ENCODE results near the gene KHDC4. TPM values are rescaled to one million over a fixed set of nuclear protein-coding genes. Genes with fewer than 3 reads are reported as not detected.
A peak's percentile ranks its signal among the peaks of the same experiment; 100 is the strongest.

Gene KHDC4
- total RNA-seq, 2 donors from 2014 or later: 13.4 to 25.9 TPM

- peak overlapping the region; percentile 93 to 95 for H3K27ac ChIP-seq
- no peak for TF ChIP-seq CTCF (IDR thresholded peaks at IDR 0.05)
- no peaks in the 10 kb centered on the region for H3K9me3 ChIP-seq
- no peak for DNase-seq (ENCODE audit: low spot score)
- H3K27me3 ChIP-seq: no peaks in the 10 kb centered on the region
- peaks cover 0 to 22% of the 10 kb centered on the region in 2 donors for H3K4me1 ChIP-seq
- H3K4me3 ChIP-seq: no peak overlapping the region
- peaks cover 65% of the 10 kb centered on the region for H3K36me3 ChIP-seq
Measured at GRCh38 chr1:155912056-155912536, 22.1 kb downstream of the KHDC4 start.

GRCh38 chr1:155911156-155912055 lies 22.8 kb downstream of the KHDC4 start, which contains the start of gene RIT1:
TSS of gene RIT1 (minus strand) at chr1:155911349. CDS start at chr1:155910761, 588 bp downstream.
- no peaks in the 10 kb centered on the region for H3K9me3 ChIP-seq
- peak; percentile 90 for DNase-seq (ENCODE audit: low spot score)
- TF ChIP-seq CTCF (IDR thresholded peaks at IDR 0.05): peak in 1 of 2 donors; percentile 22
- H3K27ac ChIP-seq: peak within 1 kb of the TSS; percentile 93 to 95
- peaks cover 0 to 22% of the 10 kb centered on the region in 2 donors for H3K4me1 ChIP-seq
- H3K36me3 ChIP-seq: peaks cover 63% of the 10 kb centered on the region
- H3K4me3 ChIP-seq: peak within 1 kb of the TSS; percentile 78 to 84
- H3K27me3 ChIP-seq: no peaks in the 10 kb centered on the region

DNA sequence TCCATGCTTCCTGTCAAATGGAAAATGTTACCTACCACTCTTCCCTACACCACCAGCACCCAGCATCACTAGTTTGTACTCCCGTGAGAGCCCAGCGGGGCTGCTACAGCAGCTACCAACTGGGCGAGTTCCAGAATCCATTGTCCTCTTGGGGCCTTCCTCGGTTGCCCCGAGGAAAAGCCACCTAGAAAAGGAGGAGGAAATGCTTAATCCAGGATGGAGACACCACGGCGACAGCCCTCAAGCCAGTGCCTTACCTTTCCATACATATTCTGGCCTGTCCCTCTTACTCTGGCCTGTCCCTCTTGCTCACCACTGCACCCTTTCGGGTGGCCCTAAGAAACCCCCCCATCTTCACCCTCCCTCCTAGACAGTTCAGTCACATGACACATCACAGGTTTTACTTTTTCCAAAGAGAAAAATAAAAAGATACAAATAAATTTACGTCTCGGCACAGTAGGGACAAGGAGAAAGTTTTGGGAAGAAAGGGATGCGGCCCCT lies 23.5 kb downstream of the KHDC4 start:
- no peak for DNase-seq (ENCODE audit: low spot score)
- no peaks in the 10 kb centered on the region for H3K27me3 ChIP-seq
- H3K36me3 ChIP-seq: peaks cover 60% of the 10 kb centered on the region
- TF ChIP-seq CTCF (IDR thresholded peaks at IDR 0.05): no peak
- peaks cover 0 to 22% of the 10 kb centered on the region in 2 donors for H3K4me1 ChIP-seq
- H3K4me3 ChIP-seq: peak overlapping the region; percentile 78 to 84
- no peaks in the 10 kb centered on the region for H3K9me3 ChIP-seq
- H3K27ac ChIP-seq: peak overlapping the region; percentile 93 to 95

GRCh38 chr1:155909894-155910293 lies 24.3 kb downstream of the KHDC4 start:
- H3K27ac ChIP-seq: peak overlapping the region; percentile 93 to 95
- TF ChIP-seq CTCF (IDR thresholded peaks at IDR 0.05): no peak
- peaks cover 60% of the 10 kb centered on the region for H3K36me3 ChIP-seq

GRCh38 chr1:155904261-155904660 lies 30.0 kb downstream of the KHDC4 start:
- DNase-seq (ENCODE audit: low spot score): no peak
- Histone ChIP-seq H3K9me3 (no peaks in the 10 kb centered on the region), H3K36me3 (peaks cover 92% of the 10 kb centered on the region), H3K27me3 (no peaks in the 10 kb centered on the region), H3K4me1 (no peaks in the 10 kb centered on the region), H3K4me3 (no peak overlapping the region), H3K27ac (no peak overlapping the region)
- TF ChIP-seq CTCF (IDR thresholded peaks at IDR 0.05): no peak

More at GRCh38 chr1:155909894-155910293, 24.3 kb downstream of the KHDC4 start:
- no peaks in the 10 kb centered on the region for H3K27me3 ChIP-seq
- no peak for DNase-seq (ENCODE audit: low spot score)
- peak overlapping the region; percentile 78 to 84 for H3K4me3 ChIP-seq
- H3K4me1 ChIP-seq: peaks cover 0 to 22% of the 10 kb centered on the region in 2 donors
- no peaks in the 10 kb centered on the region for H3K9me3 ChIP-seq
